Gastrocnemius medialis (tissue), 4 donors: ENCODE measurements around the gene GOLGA6L7.

ENCODE experiments used
- POLR2A ChIP-seq, 2 donors: fragments of 450-650 bp; IDR thresholded peaks; one replicate each; pipeline ENCODE4 v1.6.1; 2017; ENCODE audit warnings: antibody characterized with exemption in 2 of 2, mild to moderate bottlenecking in 2 of 2, moderate library complexity in 2 of 2
- TF ChIP-seq, protein P1 (sequence below), 5 experiments: fragments of 450-650 bp in 3 of 5; fragments of 200-600 bp in 2 of 5; sonication (generic) in 2 of 5; IDR thresholded peaks in 4 of 5; conservative IDR thresholded peaks in 1 of 5; 1 replicate in 4 of 5; 2 replicates in 1 of 5; pipeline ENCODE4 v1.5.1; 2016 to 2019; ENCODE audit warnings: antibody characterized with exemption in 5 of 5, mild to moderate bottlenecking in 3 of 5, moderate library complexity in 3 of 5

DNA sequence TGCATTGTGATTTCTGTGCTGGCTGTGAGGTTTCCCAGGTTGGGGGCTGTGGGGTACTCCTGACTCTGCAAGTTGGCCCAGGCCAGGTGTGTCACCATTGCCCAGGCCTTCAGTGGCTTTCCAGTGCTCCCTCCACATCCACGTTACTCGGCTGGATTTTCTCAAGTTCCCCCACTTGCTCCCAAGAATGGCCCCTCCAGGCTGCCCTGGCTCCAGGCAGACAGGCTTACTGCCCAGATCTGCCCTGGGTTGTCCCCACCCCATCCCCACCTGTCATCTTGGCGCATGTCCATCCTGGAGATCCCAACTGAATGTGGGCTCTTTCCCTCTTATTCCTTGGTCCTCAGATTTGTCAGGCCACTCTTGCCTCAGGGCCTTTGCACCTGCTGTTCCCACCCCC is 40.9 kb upstream of the GOLGA6L7 start:
- TF ChIP-seq, protein P1, sequence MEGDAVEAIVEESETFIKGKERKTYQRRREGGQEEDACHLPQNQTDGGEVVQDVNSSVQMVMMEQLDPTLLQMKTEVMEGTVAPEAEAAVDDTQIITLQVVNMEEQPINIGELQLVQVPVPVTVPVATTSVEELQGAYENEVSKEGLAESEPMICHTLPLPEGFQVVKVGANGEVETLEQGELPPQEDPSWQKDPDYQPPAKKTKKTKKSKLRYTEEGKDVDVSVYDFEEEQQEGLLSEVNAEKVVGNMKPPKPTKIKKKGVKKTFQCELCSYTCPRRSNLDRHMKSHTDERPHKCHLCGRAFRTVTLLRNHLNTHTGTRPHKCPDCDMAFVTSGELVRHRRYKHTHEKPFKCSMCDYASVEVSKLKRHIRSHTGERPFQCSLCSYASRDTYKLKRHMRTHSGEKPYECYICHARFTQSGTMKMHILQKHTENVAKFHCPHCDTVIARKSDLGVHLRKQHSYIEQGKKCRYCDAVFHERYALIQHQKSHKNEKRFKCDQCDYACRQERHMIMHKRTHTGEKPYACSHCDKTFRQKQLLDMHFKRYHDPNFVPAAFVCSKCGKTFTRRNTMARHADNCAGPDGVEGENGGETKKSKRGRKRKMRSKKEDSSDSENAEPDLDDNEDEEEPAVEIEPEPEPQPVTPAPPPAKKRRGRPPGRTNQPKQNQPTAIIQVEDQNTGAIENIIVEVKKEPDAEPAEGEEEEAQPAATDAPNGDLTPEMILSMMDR (IDR thresholded peaks at IDR 0.05 in 4 of 5, conservative IDR thresholded peaks at IDR 0.05 in 1 of 5) = no peak
- TF ChIP-seq POLR2A (IDR thresholded peaks at IDR 0.05) = no peak
